Gastrocnemius medialis (tissue), 4 donors: ENCODE data around the gene CXorf65.

ENCODE experiments used
- POLR2A ChIP-seq, 2 donors: fragments of 450-650 bp; IDR thresholded peaks; one replicate each; pipeline ENCODE4 v1.6.1; 2017; ENCODE audit warnings: antibody characterized with exemption in 2 of 2, mild to moderate bottlenecking in 2 of 2, moderate library complexity in 2 of 2
- TF ChIP-seq, protein P1 (sequence below), 5 experiments: fragments of 450-650 bp in 3 of 5; fragments of 200-600 bp in 2 of 5; sonication (generic) in 2 of 5; IDR thresholded peaks in 4 of 5; conservative IDR thresholded peaks in 1 of 5; 1 replicate in 4 of 5; 2 replicates in 1 of 5; pipeline ENCODE4 v1.5.1; 2016 to 2019; ENCODE audit warnings: antibody characterized with exemption in 5 of 5, mild to moderate bottlenecking in 3 of 5, moderate library complexity in 3 of 5

DNA sequence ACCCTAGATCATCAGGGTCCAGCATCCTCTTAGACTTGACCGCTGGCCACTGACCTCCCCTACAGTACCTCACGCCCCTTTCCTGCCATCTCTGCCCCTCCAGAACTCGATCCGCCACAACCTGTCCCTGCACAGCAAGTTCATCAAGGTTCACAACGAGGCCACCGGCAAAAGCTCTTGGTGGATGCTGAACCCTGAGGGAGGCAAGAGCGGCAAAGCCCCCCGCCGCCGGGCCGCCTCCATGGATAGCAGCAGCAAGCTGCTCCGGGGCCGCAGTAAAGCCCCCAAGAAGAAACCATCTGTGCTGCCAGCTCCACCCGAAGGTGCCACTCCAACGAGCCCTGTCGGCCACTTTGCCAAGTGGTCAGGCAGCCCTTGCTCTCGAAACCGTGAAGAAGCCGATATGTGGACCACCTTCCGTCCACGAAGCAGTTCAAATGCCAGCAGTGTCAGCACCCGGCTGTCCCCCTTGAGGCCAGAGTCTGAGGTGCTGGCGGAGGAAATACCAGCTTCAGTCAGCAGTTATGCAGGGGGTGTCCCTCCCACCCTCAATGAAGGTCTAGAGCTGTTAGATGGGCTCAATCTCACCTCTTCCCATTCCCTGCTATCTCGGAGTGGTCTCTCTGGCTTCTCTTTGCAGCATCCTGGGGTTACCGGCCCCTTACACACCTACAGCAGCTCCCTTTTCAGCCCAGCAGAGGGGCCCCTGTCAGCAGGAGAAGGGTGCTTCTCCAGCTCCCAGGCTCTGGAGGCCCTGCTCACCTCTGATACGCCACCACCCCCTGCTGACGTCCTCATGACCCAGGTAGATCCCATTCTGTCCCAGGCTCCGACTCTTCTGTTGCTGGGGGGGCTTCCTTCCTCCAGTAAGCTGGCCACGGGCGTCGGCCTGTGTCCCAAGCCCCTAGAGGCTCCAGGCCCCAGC lies 5.7 kb downstream of the CXorf65 start:
- TF ChIP-seq, protein P1, sequence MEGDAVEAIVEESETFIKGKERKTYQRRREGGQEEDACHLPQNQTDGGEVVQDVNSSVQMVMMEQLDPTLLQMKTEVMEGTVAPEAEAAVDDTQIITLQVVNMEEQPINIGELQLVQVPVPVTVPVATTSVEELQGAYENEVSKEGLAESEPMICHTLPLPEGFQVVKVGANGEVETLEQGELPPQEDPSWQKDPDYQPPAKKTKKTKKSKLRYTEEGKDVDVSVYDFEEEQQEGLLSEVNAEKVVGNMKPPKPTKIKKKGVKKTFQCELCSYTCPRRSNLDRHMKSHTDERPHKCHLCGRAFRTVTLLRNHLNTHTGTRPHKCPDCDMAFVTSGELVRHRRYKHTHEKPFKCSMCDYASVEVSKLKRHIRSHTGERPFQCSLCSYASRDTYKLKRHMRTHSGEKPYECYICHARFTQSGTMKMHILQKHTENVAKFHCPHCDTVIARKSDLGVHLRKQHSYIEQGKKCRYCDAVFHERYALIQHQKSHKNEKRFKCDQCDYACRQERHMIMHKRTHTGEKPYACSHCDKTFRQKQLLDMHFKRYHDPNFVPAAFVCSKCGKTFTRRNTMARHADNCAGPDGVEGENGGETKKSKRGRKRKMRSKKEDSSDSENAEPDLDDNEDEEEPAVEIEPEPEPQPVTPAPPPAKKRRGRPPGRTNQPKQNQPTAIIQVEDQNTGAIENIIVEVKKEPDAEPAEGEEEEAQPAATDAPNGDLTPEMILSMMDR (IDR thresholded peaks at IDR 0.05 in 4 of 5, conservative IDR thresholded peaks at IDR 0.05 in 1 of 5), result no peak
- TF ChIP-seq POLR2A (IDR thresholded peaks at IDR 0.05), result no peak
